CD14-positive monocyte (primary cell): ENCODE results near the gene AQP3. TPM values are rescaled to one million over a fixed set of nuclear protein-coding genes. Genes with fewer than 3 reads are reported as not detected.

Experiments
- DNase-seq, 3 donors: peaks; one replicate each; pipeline ENCODE4 v3.0.0-alpha.2; 2011 to 2022
- H2AFZ ChIP-seq: 2 replicates; pipeline ENCODE4 v1.6.0; 2012; ENCODE audit warnings: mild to moderate bottlenecking, low read depth, low read length, inconsistent platforms; ENCODE audit not compliant: insufficient read depth, poor library complexity, severe bottlenecking
- H3K27ac ChIP-seq, 2 donors: 1 replicate in 1 of 2; 2 replicates in 1 of 2; pipeline ENCODE4 v1.5.1; 2012 to 2013; ENCODE audit warnings: low read length in 2 of 2, control low read depth in 1 of 2, inconsistent platforms in 1 of 2, low read depth in 1 of 2, mild to moderate bottlenecking in 1 of 2
- H3K27me3 ChIP-seq, 2 donors: one replicate each; pipeline versions ENCODE4 v1.6.0 to v1.6.1; 2011 to 2013; ENCODE audit warnings: low read length in 2 of 2; ENCODE audit not compliant: control insufficient read depth in 2 of 2, insufficient read depth in 2 of 2
- H3K36me3 ChIP-seq, 2 donors: replicated peaks in 1 of 2; 1 replicate in 1 of 2; 2 replicates in 1 of 2; pipeline versions ENCODE4 v1.5.1 to v1.6.1; 2012 to 2013; ENCODE audit warnings: low read length in 2 of 2, control low read depth in 1 of 2, inconsistent platforms in 1 of 2, mild to moderate bottlenecking in 1 of 2; ENCODE audit not compliant: insufficient read depth in 2 of 2, control insufficient read depth in 1 of 2
- H3K4me1 ChIP-seq, 2 donors: 1 replicate in 1 of 2; 2 replicates in 1 of 2; pipeline versions ENCODE4 v1.5.1 to v1.6.1; 2012 to 2013; ENCODE audit warnings: low read length in 2 of 2, control low read depth in 1 of 2, inconsistent platforms in 1 of 2, mild to moderate bottlenecking in 1 of 2, moderate library complexity in 1 of 2; ENCODE audit not compliant: insufficient read depth in 2 of 2, control insufficient read depth in 1 of 2
- H3K4me2 ChIP-seq: replicated peaks from 2 replicates; pipeline ENCODE3; 2012; ENCODE audit warnings: low read length, moderate library complexity, mild to moderate bottlenecking; ENCODE audit not compliant: poor library complexity, severe bottlenecking; ENCODE audit errors: extremely low read depth
- H3K4me3 ChIP-seq, 3 experiments: fragments of 200-600 bp in 1 of 3; sonication (generic) in 1 of 3; replicated peaks in 1 of 3; 1 replicate in 2 of 3; 2 replicates in 1 of 3; pipeline ENCODE4 v1.5.1; 2011 to 2013; ENCODE audit warnings: low read length in 3 of 3, mild to moderate bottlenecking in 3 of 3, control low read depth in 2 of 3, low read depth in 2 of 3, inconsistent platforms in 1 of 3, moderate library complexity in 1 of 3
- H3K79me2 ChIP-seq: 2 replicates; pipeline ENCODE4 v1.6.0; 2012; ENCODE audit warnings: mild to moderate bottlenecking, control low read depth, inconsistent platforms, low read length, moderate library complexity; ENCODE audit not compliant: insufficient read depth
- H3K9ac ChIP-seq: 2 replicates; pipeline ENCODE4 v1.6.0; 2017; ENCODE audit warnings: low read length, mild to moderate bottlenecking; ENCODE audit not compliant: insufficient read depth, poor library complexity, severe bottlenecking
- H3K9me3 ChIP-seq, 2 donors: replicated peaks in 1 of 2; 1 replicate in 1 of 2; 2 replicates in 1 of 2; pipeline versions ENCODE4 v1.5.1 to v1.6.1; 2012 to 2013; ENCODE audit warnings: low read length in 2 of 2, control low read depth in 1 of 2; ENCODE audit not compliant: control insufficient read depth in 1 of 2, insufficient read depth in 1 of 2
- H4K20me1 ChIP-seq: 2 replicates; pipeline ENCODE4 v1.6.0; 2012; ENCODE audit warnings: mild to moderate bottlenecking, low read length, control low read depth, moderate library complexity; ENCODE audit not compliant: insufficient read depth
- H3K27ac Mint-ChIP-seq, 7 donors: one replicate each; pipeline ENCODE4 v1.8.0; 2020; ENCODE audit warnings: mild to moderate bottlenecking in 7 of 7, mixed read lengths in 7 of 7, moderate library complexity in 6 of 7, inconsistent platforms in 2 of 7
- H3K27me3 Mint-ChIP-seq, 3 donors: one replicate each; pipeline ENCODE4 v1.8.0; 2021 to 2022; ENCODE audit warnings: low read depth in 3 of 3, mild to moderate bottlenecking in 3 of 3, mixed read lengths in 3 of 3, moderate library complexity in 3 of 3, inconsistent platforms in 1 of 3
- H3K36me3 Mint-ChIP-seq, 2 donors: one replicate each; pipeline ENCODE4 v1.8.0; 2020; ENCODE audit warnings: mixed read lengths in 2 of 2, inconsistent platforms in 1 of 2, mild to moderate bottlenecking in 1 of 2
- H3K4me1 Mint-ChIP-seq: one replicate; pipeline ENCODE4 v1.8.0; 2020; ENCODE audit warnings: mild to moderate bottlenecking, mixed read lengths
- H3K4me3 Mint-ChIP-seq, 2 donors: one replicate each; pipeline ENCODE4 v1.8.0; 2020; ENCODE audit warnings: mild to moderate bottlenecking in 2 of 2, mixed read lengths in 2 of 2, moderate library complexity in 1 of 2
- H3K9me3 Mint-ChIP-seq, 7 donors: one replicate each; pipeline ENCODE4 v1.8.0; 2020 to 2022; ENCODE audit warnings: mixed read lengths in 7 of 7, mild to moderate bottlenecking in 6 of 7, moderate library complexity in 6 of 7, inconsistent platforms in 2 of 7
- CTCF ChIP-seq: fragments of 200-600 bp; IDR thresholded peaks from one replicate; pipeline ENCODE4 v1.8.0; 2022; ENCODE audit warnings: antibody characterized with exemption, mild to moderate bottlenecking
- WGBS: methylation state at CpG from one replicate; pipeline ENCODE4 v1.1.5; 2013; ENCODE audit warnings: missing lambda C conversion rate; ENCODE audit not compliant: insufficient coverage; 5-methylcytosine and 5-hydroxymethylcytosine counted together
- intact Hi-C, 2 donors: fragments of 100-400 bp; cut with micrococcal nuclease; formaldehyde crosslinking; loops; one replicate each; pipeline versions ENCODE4 v1.15.0 to v1.15.1; 2023
- polyA plus RNA-seq, 3 donors: library from polyadenylated mRNA; depleted of rRNA in 1 of 3; unstranded in 2 of 3; stranded (reverse) in 1 of 3; fragments of 300-500 nt in 2 of 3; fragments of >200 nt in 1 of 3; fragmentation: Illumina TruSeq in 2 of 3; gene quantifications; 1 replicate in 2 of 3; 2 replicates in 1 of 3; pipeline ENCODE4 v1.2.3, GENCODE V29; 2012 to 2021

Gene AQP3
- polyA plus RNA-seq, 3 donors = 0.39 to 0.70 (median 0.63) TPM

GRCh38 chr9:33476503-33476902 is 29.1 kb upstream of the AQP3 start:
- intact Hi-C loops = loop anchor here in 1 of 2 donors (10.0 kb wide), 2 partner anchors 182 to 452 kb away; partner anchors contain the start of genes DNAJA1 and NFX1
- H3K9me3 ChIP-seq = no peaks in the 10 kb centered on the region
- no peak overlapping the region for H3K9ac ChIP-seq
- H3K79me2 ChIP-seq = peaks cover 21% of the 10 kb centered on the region
- H3K4me2 ChIP-seq = no peak overlapping the region
- no peak overlapping the region for H3K27ac Mint-ChIP-seq
- H3K4me3 Mint-ChIP-seq = no peak overlapping the region
- H3K36me3 Mint-ChIP-seq = peaks cover 5 to 9% of the 10 kb centered on the region in 2 donors
- no peak overlapping the region for H2AFZ ChIP-seq
- no peak for TF ChIP-seq CTCF
- H3K4me3 ChIP-seq = no peak overlapping the region
- no peaks in the 10 kb centered on the region for H3K27me3 ChIP-seq
- H3K4me1 Mint-ChIP-seq = peaks cover 16% of the 10 kb centered on the region
- H3K36me3 ChIP-seq = peaks cover 6 to 9% of the 10 kb centered on the region in 2 donors
- 99% methylated on average over 9 of the region's 10 CpGs for WGBS
- no peaks in the 10 kb centered on the region for H4K20me1 ChIP-seq
- DNase-seq = no peak
- H3K27me3 Mint-ChIP-seq = no peaks in the 10 kb centered on the region
- no peak overlapping the region for H3K27ac ChIP-seq
- H3K4me1 ChIP-seq = peaks cover 16 to 19% of the 10 kb centered on the region in 2 donors
- H3K9me3 Mint-ChIP-seq = peaks cover 0 to 4% (median 0%) of the 10 kb centered on the region in 7 donors

GRCh38 chr9:33475357-33475756 is 28.0 kb upstream of the AQP3 start:
- Histone ChIP-seq H3K9ac (no peak overlapping the region), H3K27me3 (no peaks in the 10 kb centered on the region)
- H3K4me3 Mint-ChIP-seq = no peak overlapping the region

More at GRCh38 chr9:33475357-33475756, 28.0 kb upstream of the AQP3 start:
- peaks cover 12 to 21% of the 10 kb centered on the region in 2 donors for H3K36me3 ChIP-seq
- H3K27me3 Mint-ChIP-seq = no peaks in the 10 kb centered on the region
- WGBS = no CpG with 5 or more reads among the region's 1 CpG
- no peak for TF ChIP-seq CTCF
- DNase-seq = no peak
- H3K27ac ChIP-seq = no peak overlapping the region
- peaks cover 16% of the 10 kb centered on the region for H3K4me1 Mint-ChIP-seq
- peaks cover 16 to 19% of the 10 kb centered on the region in 2 donors for H3K4me1 ChIP-seq
- H3K36me3 Mint-ChIP-seq = peaks cover 16 to 21% of the 10 kb centered on the region in 2 donors
- no peaks in the 10 kb centered on the region for H3K9me3 ChIP-seq
- H3K79me2 ChIP-seq = peaks cover 24% of the 10 kb centered on the region
- intact Hi-C loops = loop anchor here in 1 of 2 donors (10.0 kb wide), 2 partner anchors 181 to 451 kb away; partner anchors contain the start of genes DNAJA1 and NFX1
- H3K4me2 ChIP-seq = no peak overlapping the region
- H3K27ac Mint-ChIP-seq = no peak overlapping the region
- H2AFZ ChIP-seq = no peak overlapping the region
- H3K4me3 ChIP-seq = no peak overlapping the region
- no peaks in the 10 kb centered on the region for H4K20me1 ChIP-seq
- peaks cover 0 to 4% (median 0%) of the 10 kb centered on the region in 7 donors for H3K9me3 Mint-ChIP-seq
